GM19238 (cell line): ENCODE data around the gene PI16.

Experiments
- DNase-seq: peaks from one replicate; pipeline ENCODE4 v3.0.0; 2011; ENCODE audit warnings: low spot score; ENCODE audit not compliant: insufficient read length

The PI16 gene

DNA sequence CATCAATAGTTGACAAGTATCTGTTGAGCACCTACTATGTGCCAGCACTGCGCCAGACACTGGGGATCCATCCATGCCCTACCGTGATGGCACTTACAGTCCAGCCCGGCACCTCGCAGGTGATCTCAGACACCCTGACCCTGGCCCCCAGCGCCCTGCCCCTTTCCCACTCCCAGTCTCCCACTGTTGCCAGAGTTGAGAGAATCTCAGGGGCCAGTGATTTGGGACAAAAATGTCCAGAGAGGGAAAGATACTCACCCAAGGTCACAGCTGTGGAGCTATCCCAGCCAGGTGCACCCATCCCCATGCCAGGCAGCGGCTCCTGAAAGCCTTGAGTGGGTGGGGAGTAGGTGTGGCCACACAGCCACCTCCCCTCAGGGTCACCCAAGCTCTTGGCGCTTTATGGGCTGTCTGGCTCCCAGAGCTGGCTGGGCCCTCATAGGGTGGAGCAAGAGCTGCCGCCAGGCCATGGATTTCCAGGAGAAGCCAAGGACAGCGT, 3.3 kb downstream of the PI16 start:
- no peak for DNase-seq

DNA sequence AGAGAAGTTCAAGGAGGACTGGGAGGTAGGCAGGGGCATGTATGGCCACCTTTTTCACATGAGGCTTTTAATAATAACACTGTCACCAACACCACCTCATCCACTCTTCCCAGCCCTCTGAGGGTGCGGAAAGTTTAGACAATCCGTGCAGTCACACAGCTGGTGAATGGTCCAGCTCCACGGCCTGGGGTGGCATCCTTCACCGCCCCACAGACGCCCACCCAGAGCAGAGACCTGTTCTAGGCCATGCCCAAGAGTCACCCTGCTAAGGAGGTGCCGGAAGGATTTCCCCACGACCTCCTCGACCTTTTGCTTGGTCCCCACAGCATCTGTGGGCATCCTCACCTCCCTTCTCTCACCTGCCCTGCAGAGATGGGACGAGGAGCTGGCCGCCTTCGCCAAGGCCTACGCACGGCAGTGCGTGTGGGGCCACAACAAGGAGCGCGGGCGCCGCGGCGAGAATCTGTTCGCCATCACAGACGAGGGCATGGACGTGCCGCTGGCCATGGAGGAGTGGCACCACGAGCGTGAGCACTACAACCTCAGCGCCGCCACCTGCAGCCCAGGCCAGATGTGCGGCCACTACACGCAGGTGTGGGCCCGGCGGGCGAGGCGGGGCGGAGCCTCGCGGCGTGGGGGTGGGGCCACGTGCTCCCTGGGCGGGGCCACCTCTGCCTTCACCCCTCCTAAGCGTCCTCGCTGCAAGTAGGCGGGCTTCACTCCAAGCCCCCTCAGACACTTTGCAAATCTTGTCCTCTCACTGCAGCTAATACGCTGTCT, 4.4 kb downstream of the PI16 start:
- no peak for DNase-seq

DNA sequence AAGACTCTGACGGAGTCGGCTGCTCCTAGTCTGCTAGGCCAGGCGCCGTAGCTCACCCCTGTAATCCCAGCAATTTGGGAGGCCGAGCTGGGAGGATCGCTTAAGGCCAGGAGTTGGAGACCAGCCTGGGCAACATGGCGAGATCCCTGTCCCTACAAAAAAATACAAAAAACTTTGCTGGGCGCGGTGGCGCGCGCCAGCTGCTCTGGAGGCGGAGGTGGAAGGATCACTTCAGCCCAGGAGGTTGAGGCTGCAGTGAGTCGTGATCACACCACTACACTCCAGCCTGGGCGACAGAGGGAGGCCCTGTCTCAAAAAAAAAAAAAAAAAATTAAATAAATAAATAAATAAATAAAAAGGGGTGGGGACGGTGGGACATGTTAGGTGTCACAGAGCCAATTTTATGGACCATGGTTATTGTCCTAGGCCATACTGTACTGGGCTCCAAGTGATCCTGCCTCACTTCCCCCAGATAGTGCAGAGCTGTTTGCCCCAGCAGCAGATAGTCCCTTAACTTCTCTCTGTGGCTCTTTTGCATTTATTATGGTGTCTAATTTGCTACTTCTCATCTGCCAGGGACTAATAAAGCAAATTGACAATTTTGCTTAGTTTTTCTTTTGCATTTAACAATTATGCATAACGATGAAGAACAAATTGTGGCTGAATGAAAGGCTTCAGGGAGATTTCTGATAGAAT, 5.2 kb downstream of the PI16 start:
- no peak for DNase-seq

DNA sequence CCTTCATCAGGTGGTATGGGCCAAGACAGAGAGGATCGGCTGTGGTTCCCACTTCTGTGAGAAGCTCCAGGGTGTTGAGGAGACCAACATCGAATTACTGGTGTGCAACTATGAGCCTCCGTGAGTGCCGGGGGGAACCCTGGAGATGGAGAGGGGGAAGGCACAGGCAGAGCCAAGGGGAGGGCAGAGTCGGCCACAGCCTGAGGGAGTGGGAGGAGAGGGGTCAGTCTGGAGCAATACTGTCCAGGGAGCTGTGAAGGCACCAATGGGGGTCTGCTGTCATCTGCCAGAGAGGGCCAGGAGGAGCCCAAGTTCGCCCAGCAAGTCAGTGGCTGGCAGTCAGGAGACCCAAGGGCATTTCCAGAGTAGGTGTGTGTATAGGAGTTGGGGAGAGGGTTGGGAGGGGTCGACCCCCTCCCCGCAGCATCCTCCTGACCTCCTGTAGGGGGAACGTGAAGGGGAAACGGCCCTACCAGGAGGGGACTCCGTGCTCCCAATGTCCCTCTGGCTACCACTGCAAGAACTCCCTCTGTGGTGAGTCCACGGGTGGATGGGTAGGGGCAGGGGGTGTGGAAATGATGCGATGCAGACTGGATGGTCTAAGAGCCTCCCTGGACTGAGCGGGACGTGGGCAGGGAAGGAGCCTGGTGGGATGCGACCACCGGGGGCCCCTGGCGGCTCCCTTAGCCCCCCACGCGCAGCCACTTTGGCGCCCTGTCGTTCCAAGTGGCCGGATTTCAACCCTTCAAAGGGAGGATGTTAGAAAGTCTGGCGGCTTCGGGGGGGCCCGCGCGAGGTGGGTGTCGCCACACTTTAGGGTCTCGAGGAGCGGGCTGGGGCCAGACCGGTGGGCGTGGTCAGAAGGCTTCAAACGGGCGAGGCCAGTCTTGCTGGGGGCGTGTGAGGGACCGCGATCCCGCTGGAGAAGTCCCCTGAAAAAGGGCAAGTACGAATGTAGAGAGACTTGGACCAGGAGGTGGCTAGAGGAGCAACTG, 7.2 kb downstream of the PI16 start:
- no peak for DNase-seq

DNA sequence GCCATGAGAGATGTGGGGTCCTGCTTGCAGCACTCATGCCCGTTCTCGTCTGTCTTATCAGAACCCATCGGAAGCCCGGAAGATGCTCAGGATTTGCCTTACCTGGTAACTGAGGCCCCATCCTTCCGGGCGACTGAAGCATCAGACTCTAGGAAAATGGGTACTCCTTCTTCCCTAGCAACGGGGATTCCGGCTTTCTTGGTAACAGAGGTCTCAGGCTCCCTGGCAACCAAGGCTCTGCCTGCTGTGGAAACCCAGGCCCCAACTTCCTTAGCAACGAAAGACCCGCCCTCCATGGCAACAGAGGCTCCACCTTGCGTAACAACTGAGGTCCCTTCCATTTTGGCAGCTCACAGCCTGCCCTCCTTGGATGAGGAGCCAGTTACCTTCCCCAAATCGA, 8.3 kb downstream of the PI16 start:
- peak; percentile 74 for DNase-seq

DNA sequence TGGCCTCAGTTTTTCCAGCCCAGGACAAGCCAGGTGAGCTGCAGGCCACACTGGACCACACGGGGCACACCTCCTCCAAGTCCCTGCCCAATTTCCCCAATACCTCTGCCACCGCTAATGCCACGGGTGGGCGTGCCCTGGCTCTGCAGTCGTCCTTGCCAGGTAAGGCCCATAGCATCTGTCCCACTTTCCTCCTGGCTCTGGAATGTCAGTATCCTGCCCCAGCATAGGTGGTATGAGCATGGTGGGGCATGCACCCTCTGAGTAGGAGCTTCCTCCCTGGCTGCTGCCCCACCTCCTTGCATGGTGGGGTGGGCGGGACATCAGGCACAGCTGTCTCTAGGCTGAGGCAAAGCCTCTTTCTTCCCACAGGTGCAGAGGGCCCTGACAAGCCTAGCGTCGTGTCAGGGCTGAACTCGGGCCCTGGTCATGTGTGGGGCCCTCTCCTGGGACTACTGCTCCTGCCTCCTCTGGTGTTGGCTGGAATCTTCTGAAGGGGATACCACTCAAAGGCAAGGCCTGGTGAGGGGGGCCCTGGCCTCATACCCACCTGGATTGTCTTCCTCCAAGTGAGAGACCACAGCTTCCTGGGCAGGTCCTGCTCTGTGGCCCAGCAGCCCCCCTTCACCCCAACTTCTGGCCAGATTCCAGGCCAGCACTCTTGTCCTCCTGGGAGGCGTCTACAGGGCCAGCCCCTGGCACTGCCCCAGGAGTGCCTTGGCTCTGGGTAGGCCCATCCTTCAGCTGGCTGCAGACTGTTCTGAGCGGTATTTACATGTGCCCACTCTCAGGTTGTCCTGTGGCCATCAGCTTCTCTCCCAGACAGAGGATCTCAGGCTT, 9.1 kb downstream of the PI16 start:
- no peak for DNase-seq

DNA sequence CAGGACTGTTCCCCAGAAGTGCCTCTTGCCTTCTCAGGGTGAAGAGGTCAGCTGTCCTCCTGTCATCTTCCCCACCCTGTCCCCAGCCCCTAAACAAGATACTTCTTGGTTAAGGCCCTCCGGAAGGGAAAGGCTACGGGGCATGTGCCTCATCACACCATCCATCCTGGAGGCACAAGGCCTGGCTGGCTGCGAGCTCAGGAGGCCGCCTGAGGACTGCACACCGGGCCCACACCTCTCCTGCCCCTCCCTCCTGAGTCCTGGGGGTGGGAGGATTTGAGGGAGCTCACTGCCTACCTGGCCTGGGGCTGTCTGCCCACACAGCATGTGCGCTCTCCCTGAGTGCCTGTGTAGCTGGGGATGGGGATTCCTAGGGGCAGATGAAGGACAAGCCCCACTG, 9.8 kb downstream of the PI16 start:
- no peak for DNase-seq

DNA sequence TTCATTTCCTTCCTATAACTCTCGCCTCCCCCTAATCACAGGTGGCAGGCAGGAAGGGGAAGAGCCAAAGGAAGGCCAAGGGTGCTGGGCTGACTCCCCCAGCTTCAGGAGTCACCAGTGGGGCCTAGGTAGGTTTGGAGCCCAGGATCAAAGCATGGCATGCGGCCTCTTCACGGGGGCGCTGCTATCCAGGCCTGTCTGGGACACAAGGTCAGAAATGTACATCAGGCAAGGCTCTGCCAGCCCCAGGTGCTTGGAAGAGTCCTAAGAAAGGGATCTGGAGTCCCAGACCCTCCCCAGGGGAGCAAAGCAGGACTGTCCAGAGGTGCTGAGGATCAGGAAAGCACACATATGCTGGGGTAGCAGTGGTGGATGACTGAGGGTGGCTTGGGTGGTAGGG, 10.4 kb downstream of the PI16 start:
- DNase-seq = no peak

DNA sequence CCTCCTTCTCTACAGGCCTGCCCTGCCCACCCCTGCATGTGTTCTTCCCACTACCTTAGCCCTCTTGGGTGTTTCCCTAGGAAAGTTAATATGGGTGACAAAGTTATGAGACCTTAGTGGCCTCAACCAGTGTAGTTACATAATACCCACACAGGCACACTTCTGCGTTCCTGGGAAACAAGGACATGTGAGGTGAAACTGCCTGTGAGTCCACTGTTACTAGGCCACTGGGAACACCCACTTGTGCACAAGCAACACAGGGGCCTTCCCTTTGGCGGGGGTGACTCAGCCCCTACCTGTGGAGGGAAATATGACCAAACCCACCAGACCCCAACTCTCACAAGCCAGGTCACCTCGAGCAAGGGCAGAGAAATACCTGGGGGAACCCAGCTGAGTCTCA, 12.8 kb downstream of the PI16 start:
- DNase-seq = no peak

DNA sequence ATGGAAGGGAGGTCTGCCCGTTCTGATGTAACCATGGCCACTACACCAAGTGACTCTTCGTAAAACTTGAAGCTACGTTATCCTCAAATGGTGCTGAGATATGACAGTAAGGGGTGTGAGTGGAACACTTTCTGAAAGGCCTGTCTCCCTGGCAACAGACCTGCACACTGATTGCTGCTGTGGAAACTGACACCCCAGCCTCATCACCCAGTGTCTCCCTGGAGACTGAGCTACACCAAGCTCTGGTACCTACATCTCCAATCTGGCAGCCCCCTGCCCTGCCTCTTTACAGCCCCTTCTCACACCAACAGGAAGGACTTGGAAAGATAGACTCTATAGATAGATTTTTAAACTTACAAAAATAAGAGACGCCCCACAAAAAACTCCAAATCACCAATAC, 13.2 kb downstream of the PI16 start:
- DNase-seq = no peak

DNA sequence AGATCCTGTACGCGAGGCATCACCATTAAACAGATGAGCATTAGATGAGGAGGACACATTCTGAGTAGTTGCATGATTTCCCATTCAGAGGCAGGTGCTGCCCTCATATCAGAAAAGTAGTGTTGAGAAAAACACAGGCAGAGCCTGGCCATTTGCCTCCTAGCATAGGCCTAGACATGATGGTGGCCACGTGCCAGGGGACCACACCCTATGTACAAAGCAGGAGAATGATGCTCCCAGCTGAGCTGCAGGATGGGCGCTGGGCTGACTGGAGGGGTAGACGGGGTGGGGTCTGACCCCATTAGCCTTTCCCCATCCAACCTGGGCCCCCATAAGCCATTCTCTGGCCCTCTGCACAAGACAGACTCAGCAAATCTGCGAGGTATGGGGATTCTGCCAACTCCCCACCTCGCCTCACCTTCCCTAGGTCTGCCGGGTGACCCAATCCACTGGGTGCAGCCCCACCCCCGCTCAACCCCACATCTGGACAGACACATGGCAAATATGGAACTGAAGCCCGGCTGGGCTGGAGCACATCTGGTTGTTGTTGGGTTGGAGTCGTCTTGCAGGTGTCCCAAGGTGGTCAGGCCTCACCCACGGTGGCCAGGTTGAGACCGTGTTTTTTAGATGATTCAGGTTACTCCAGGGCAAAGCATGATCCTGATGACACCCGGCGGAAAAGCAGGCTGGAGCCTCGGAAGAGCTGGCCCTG, 13.9 kb downstream of the PI16 start:
- no peak for DNase-seq

DNA sequence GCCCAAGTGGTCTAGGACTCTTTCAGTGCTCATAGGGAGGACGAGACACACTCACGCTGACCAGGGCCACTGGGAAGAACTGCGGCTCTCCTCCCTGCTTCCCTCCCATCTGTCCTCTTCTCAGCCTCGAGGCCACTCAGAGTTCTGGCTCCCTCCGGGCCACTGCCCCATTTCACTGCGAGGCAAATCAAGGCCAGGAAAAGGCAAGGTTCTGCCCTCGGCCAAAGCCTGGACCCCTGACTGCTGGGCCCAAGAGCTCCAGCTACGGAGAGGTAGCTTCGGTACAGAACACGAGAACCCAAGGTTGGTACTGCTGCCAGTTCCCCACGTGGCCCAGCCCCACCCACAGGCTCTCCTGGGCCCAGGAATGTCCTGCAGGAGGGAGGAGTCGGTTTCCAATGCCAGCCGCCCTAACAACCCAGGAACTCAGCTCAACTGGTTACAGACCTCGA, 14.7 kb downstream of the PI16 start:
- no peak for DNase-seq

DNA sequence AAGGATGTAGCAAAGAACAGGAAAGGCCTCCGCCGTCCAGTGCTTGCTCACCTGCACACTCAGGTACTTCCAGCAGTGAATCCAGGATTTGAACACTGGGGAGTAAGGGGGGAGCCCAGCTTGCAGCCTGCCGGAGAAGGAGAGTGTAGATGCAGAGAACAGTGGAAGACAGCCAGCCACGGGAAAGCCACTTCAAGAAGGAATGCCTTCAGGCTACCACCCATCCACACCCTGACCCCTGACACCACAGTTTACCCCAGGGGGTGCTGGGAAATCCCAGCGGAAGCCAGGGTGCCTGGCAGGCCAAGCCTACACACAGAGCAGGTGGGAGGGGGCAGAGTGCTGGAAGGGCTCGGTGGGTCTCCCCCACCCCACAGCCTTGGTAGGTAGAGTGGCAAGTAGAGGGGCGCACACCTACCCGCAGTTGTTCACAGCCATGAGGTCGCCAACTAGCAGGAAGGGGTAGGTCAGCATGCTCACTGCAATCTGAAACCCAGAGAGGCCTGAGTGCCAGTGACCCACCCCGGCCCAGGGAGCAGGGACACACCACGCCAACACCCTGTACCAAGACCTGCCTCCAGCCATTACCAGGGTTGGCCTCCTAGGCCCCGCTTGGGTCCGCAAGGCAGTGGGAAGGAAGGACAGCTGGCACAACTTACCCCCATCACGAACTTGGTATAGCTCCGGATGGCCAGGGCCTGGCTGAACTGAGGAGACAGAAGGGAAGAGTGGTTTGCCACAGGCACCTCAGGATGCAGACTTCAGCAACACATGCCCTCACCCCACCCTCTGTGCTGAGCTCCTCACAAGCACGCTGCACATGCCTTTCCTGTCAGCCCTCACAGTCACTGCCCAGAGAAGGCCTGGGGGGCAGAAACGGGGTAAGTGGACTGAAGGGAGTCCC, 15.7 kb downstream of the PI16 start:
- no peak for DNase-seq

DNA sequence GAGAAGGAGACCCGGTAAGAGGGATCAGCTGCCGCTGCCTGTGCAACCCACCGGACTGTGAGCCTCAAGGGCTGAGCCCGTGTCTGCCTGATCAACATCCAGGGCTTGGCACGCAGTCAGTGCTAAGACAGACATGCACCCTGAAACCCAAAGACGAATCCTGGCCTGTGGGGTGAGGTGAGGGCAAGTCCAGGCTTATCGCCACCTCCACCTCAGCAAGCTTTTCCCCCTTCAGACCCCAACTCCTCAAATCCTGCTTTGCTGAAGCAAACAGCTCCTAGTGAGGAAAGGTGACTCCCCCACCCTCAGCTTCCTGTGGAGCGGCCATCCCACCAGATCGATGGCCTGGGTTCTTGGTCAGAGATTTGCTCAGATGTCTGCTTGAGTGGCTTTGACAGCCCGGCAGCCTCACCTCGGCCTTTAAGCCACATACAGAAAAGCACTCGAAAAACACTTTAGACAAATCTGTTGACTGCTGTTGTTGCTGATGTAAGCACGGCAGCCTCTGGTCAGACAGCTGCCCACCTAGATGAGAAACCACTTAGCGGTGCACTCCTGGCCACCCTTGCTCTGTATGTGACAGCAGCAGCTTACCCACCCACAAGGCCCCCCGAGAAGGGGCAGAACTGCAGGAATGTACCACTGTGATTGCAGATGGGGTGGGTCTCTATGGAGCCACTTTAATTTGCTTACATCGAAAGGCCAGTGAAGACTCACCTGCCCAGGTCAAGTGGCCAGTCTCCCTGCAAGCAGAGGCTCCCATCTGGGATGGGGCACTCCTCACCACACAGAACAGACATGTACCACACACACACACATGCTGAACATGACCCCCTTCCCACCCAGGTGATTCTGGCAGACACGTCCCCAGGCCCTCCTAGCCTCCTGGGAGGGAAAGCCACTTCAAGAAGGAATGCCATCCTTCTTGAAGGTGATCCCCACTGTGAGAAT, 16.6 kb downstream of the PI16 start:
- DNase-seq = no peak

DNA sequence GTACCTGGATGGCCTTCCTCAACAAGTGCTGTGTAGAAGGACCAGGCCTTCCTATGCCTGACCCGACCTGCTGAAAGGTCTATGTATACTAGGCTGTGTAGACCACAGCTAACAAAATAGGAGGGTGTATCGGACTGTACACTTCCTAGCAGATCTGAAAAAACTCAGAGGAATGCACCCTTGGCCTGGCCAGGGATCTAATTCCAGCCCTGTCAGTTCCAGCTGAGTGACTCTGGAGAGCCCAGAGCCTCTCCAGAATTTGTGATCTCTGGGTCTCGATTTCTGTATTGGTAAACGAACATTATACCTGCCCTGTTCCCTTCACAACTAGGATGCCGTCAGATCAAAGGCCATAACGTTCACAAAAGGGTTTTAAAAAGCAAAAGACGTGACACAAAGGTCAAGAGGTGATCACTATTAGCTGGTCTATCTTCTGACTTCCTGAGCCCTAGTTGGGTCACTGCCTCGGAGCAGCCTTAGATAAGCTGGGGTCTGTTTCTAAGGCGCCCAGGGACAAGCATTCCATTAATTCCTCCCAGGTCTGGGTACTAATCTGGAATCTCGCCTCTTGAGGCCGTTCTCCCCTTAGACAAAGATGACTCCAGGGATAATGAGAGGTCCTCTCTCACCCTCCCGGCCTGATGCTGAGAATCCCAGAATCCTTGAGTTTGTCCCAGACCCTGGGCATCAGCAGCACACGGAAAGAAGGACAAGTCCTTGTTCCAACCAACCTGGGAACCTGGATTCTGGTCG, 17.6 kb downstream of the PI16 start:
- DNase-seq = no peak

DNA sequence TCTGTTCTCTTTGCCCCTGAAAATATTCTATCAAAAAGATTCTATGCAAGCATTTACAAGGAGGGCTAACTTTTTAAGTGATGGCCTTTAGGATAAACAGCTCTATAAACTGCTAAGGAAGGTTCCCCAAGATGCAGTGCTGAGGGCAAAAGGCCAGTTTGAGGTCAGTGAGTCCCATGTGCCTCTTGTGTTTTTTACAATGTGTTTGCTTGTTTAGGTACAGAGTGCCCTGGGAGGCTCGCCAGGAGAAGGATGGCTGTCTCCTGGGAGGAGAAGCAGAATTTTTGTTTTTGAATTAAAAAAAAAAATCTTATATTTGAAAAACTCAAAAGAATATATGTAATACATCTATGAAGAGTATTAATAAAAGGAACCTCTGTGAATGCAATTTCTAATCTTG, 18.7 kb downstream of the PI16 start:
- no peak for DNase-seq

DNA sequence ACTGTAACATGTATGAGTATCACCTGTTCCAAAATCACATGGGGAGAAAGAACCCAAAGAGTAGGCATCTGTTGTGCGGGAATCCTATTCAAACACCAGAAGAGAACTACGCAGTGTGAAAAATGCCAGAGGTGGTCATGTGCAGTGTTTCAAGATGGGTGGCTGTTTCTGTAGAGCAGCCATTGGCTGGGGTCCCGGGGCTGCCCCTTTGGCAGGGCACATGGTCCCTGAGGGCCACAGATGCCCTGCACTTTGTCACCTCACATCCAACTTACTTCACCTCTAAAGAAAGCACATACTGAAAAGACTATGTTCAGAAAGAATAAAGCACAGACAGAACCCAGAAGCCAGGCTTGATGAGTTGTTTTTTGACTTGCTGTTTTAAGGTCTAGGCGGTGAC, 19.1 kb downstream of the PI16 start:
- no peak for DNase-seq
